ENCODE measurements around the gene POLR3B. TPM values are rescaled to one million over a fixed set of nuclear protein-coding genes. Genes with fewer than 3 reads are reported as not detected.
A peak's percentile ranks its signal among the peaks of the same experiment; 100 is the strongest.

The POLR3B gene
- total and polyA plus RNA-seq, 2 of the 8 experiments (the other 6 are each of a cell fraction or from before 2014, with no cell fraction given): 5.0 to 13.2 TPM

DNA sequence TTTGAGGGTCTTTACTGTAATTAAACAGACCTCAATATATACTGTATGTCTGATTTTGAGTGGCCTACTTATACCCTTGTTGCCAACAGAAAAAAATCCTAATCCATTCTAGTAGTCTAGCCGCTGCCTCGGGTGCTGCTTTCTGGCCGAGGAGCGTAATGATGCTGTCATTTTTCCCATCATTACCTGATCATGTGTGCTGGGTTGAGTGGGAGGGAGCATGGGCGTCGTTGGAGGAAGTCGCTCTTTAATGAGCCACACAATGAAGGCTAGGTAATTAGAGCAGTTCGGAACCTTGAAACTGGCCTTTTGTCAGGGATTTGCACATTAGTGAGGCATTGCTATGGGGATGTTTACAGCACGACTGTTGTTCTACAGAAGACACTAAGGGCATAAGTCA lies 149.1 kb downstream of the POLR3B start:
- 93% methylated on average over 9 of the region's 9 CpGs; no CpG with 5 or more reads in 1 of the 2 experiments for WGBS, 2 experiments (ENCODE audit: extremely low coverage in 1 of 2, insufficient coverage in 1 of 2, insufficient read length in 1 of 2, insufficient replicate concordance in 2 of 2, low coverage in 1 of 2, low lambda C conversion rate in 2 of 2, missing lambda C conversion rate in 1 of 2)
- H3K4me2 ChIP-seq (ENCODE audit: insufficient read depth in 1 of 2, low read depth in 2 of 2, low read length in 2 of 2): no peak overlapping the region
- no peak overlapping the region for H3K27ac ChIP-seq (ENCODE audit: low read depth, low read length)
- no peak for TF ChIP-seq SP2 (IDR thresholded peaks at IDR 0.05; ENCODE audit: low read length)
- no peak for TF ChIP-seq CTBP2 (IDR thresholded peaks at IDR 0.05; ENCODE audit: borderline replicate concordance, insufficient read depth, insufficient read length, low read length)

More for the DNA sequence above, 149.1 kb downstream of the POLR3B start:
- no peak overlapping the region for H3K14ac ChIP-seq (ENCODE audit: insufficient read length)
- H2BK12ac ChIP-seq (ENCODE audit: low read depth, low read length): no peak overlapping the region
- no peak overlapping the region for H3K56ac ChIP-seq (replicated peaks; ENCODE audit: insufficient read length, low read depth, low read length)
- H3K18ac ChIP-seq (ENCODE audit: extremely low read depth, low read length): no peak overlapping the region
- H4K91ac ChIP-seq (replicated peaks; ENCODE audit: insufficient read length, low read length): no peak overlapping the region
- H3K79me1 ChIP-seq (ENCODE audit: low read depth, low read length): no peaks in the 10 kb centered on the region
- H3K4ac ChIP-seq (replicated peaks; ENCODE audit: insufficient read length, low read depth, low read length): no peak overlapping the region
- CTCF ChIA-PET (ENCODE audit: partially characterized antibody): no interaction called here
- H2AK5ac ChIP-seq (ENCODE audit: low read depth, low read length): no peak overlapping the region
- no peak overlapping the region for H4K8ac ChIP-seq (ENCODE audit: extremely low read depth, insufficient read depth, low read length)
- no peak overlapping the region for H2BK15ac ChIP-seq (ENCODE audit: low read length)
- H4K20me1 ChIP-seq (replicated peaks in 1 of 2; ENCODE audit: control insufficient read depth in 1 of 2, insufficient read depth in 2 of 2, low read length in 2 of 2): no peaks in the 10 kb centered on the region
- DNase-seq (ENCODE audit: low read depth in 1 of 2, low spot score in 2 of 2) (no peak), FAIRE-seq (peak; percentile 68)
- H3K23me2 ChIP-seq (ENCODE audit: low read depth, low read length): no peaks in the 10 kb centered on the region
- H3K9ac ChIP-seq (replicated peaks in 1 of 4; ENCODE audit: extremely low read depth in 1 of 4, low read depth in 3 of 4, low read length in 3 of 4): no peak overlapping the region
- no peak overlapping the region for H3K4me3 ChIP-seq (ENCODE audit: extremely low read depth in 1 of 4, insufficient read depth in 2 of 4, low read depth in 3 of 4, low read length in 4 of 4)
- H3K79me2 ChIP-seq (ENCODE audit: control insufficient read depth in 1 of 2, insufficient read depth in 2 of 2, low read length in 2 of 2): no peaks in the 10 kb centered on the region
- no peak overlapping the region for H2BK120ac ChIP-seq (replicated peaks; ENCODE audit: low read depth, low read length)
- H3K23ac ChIP-seq (ENCODE audit: insufficient read length): no peak overlapping the region
- H2BK20ac ChIP-seq (ENCODE audit: low read length): no peak overlapping the region
- H2BK5ac ChIP-seq (ENCODE audit: low read depth, low read length): no peak overlapping the region
- H3K36me3 ChIP-seq (ENCODE audit: control insufficient read depth in 2 of 4, insufficient read depth in 4 of 4, low read length in 3 of 4): peaks cover 0 to 4% (median 0%) of the 10 kb centered on the region in 4 experiments; a peak in 1 of 8 replicates
- no peak overlapping the region for H2AFZ ChIP-seq (ENCODE audit: low read length)
- H3K9me3 ChIP-seq (ENCODE audit: insufficient read depth in 2 of 2, low read depth in 1 of 2, low read length in 1 of 2): no peaks in the 10 kb centered on the region
- POLR2A ChIA-PET (ENCODE audit: partially characterized antibody): no interaction called here
- no peaks in the 10 kb centered on the region for H3K27me3 ChIP-seq (replicated peaks in 1 of 4; ENCODE audit: control insufficient read depth in 3 of 4, extremely low read depth in 1 of 4, insufficient read depth in 3 of 4, low read length in 3 of 4)
- no peak overlapping the region for H4K5ac ChIP-seq (ENCODE audit: insufficient read length, low read depth, low read length)
- peaks cover 0 to 3% (median under 1%) of the 10 kb centered on the region in 4 experiments; a peak in 2 of 7 replicates for H3K4me1 ChIP-seq (replicated peaks in 1 of 4; ENCODE audit: control insufficient read depth in 3 of 4, insufficient read depth in 4 of 4, low read length in 3 of 4)

Measured in H1 (cell line).